ENCODE measurements around the gene MYMK.

The MYMK gene

DNA sequence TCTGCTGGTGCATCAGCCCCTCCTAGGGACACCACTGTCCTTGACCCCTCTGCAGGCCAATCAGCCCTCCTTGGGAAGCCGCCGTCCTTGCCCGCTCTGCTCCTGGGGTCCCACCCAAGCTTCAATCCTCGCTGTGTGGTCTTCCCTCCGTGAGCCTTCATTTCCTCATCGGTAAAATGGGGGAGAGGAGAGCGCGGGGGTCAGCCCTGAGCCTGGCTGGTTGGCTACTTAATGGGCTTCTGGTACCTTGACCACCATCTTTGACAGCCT lies 33.2 kb downstream of the MYMK start:
- Histone ChIP-seq H3K9me3 (ENCODE audit: insufficient read depth, low read length, severe bottlenecking) (no peaks in the 10 kb centered on the region), H3K27me3 (ENCODE audit: insufficient read depth, low read length, poor library complexity) (no peaks in the 10 kb centered on the region), H3K27ac (ENCODE audit: low read length) (no peak overlapping the region), H3K4me1 (ENCODE audit: insufficient read depth, low read length) (no peaks in the 10 kb centered on the region), H4K20me1 (ENCODE audit: insufficient read depth, low read length) (no peaks in the 10 kb centered on the region), H3K4me3 (ENCODE audit: low read depth in 1 of 2, low read length in 2 of 2) (no peak overlapping the region), H3K79me2 (ENCODE audit: insufficient read depth, low read length) (no peaks in the 10 kb centered on the region), H2AFZ (ENCODE audit: low read depth, low read length) (no peak overlapping the region), H3K4me2 (ENCODE audit: insufficient read depth, low read length) (no peak overlapping the region), H3K9ac (ENCODE audit: low read depth, low read length) (no peak overlapping the region), H3K36me3 (ENCODE audit: insufficient read depth, low read length) (no peaks in the 10 kb centered on the region)
- no peak for DNase-seq
- ATAC-seq (ENCODE audit: insufficient read depth, low read depth): no peak
- TF ChIP-seq EZH2 (IDR thresholded peaks at IDR 0.05; ENCODE audit: borderline replicate concordance, low read depth, low read length, severe bottlenecking): no peak
- TF ChIP-seq, protein P1, sequence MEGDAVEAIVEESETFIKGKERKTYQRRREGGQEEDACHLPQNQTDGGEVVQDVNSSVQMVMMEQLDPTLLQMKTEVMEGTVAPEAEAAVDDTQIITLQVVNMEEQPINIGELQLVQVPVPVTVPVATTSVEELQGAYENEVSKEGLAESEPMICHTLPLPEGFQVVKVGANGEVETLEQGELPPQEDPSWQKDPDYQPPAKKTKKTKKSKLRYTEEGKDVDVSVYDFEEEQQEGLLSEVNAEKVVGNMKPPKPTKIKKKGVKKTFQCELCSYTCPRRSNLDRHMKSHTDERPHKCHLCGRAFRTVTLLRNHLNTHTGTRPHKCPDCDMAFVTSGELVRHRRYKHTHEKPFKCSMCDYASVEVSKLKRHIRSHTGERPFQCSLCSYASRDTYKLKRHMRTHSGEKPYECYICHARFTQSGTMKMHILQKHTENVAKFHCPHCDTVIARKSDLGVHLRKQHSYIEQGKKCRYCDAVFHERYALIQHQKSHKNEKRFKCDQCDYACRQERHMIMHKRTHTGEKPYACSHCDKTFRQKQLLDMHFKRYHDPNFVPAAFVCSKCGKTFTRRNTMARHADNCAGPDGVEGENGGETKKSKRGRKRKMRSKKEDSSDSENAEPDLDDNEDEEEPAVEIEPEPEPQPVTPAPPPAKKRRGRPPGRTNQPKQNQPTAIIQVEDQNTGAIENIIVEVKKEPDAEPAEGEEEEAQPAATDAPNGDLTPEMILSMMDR (IDR thresholded peaks at IDR 0.05; ENCODE audit: borderline replicate concordance, extremely low read depth, low read length, poor library complexity, severe bottlenecking): no peak

DNA sequence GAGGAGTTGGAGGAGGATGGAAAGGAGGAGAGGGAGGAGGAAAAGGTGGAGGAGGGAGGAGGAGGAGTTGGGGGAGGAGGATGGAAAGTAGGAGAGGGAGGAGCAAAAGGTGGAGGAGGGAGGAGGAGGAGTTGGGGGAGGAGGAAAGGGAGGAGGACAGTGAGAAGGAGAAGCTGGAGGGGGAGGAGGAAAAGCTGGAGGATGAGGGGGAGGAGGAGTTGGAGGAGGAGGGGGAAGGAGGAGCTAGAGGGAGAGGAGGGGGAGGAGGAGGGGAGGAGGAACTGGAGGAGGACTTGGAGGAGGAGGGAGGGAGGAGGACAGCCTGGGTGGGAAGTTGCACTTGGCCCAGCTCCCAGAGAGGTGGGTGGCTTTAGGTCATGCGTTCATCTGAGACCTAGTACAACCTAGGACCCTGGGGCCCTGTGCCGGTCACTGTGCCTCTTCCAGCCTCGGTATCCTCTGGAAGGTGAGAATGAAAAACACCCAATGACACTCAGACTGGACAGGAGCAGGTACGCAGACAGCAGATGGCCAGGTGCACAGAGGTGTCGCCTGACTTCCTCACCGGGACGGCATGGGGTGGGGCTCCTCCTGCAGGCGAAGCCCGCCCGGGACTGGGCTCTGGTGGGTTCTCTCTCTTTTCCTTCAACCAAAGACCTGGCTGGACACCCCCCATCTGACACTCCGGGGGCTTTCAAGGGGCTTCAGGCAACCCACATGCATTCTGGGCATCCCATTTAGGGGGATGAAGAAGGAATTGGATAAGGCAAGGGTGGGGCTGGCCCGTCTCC lies 33.7 kb downstream of the MYMK start:
- no peak overlapping the region for H3K4me2 ChIP-seq (ENCODE audit: insufficient read depth, low read length)
- DNase-seq: no peak
- no peak overlapping the region for H2AFZ ChIP-seq (ENCODE audit: low read depth, low read length)
- H3K9me3 ChIP-seq (ENCODE audit: insufficient read depth, low read length, severe bottlenecking): no peaks in the 10 kb centered on the region
- no peaks in the 10 kb centered on the region for H3K36me3 ChIP-seq (ENCODE audit: insufficient read depth, low read length)
- no peaks in the 10 kb centered on the region for H3K27me3 ChIP-seq (ENCODE audit: insufficient read depth, low read length, poor library complexity)
- H3K4me3 ChIP-seq (ENCODE audit: low read depth in 1 of 2, low read length in 2 of 2): no peak overlapping the region
- no peaks in the 10 kb centered on the region for H4K20me1 ChIP-seq (ENCODE audit: insufficient read depth, low read length)
- H3K79me2 ChIP-seq (ENCODE audit: insufficient read depth, low read length): no peaks in the 10 kb centered on the region
- H3K4me1 ChIP-seq (ENCODE audit: insufficient read depth, low read length): peaks cover 2% of the 10 kb centered on the region
- H3K27ac ChIP-seq (ENCODE audit: low read length): no peak overlapping the region
- no peak overlapping the region for H3K9ac ChIP-seq (ENCODE audit: low read depth, low read length)
- ATAC-seq (ENCODE audit: insufficient read depth, low read depth): no peak
- TF ChIP-seq, protein P1 (IDR thresholded peaks at IDR 0.05; ENCODE audit: borderline replicate concordance, extremely low read depth, low read length, poor library complexity, severe bottlenecking): no peak
- TF ChIP-seq EZH2 (IDR thresholded peaks at IDR 0.05; ENCODE audit: borderline replicate concordance, low read depth, low read length, severe bottlenecking): no peak

DNA sequence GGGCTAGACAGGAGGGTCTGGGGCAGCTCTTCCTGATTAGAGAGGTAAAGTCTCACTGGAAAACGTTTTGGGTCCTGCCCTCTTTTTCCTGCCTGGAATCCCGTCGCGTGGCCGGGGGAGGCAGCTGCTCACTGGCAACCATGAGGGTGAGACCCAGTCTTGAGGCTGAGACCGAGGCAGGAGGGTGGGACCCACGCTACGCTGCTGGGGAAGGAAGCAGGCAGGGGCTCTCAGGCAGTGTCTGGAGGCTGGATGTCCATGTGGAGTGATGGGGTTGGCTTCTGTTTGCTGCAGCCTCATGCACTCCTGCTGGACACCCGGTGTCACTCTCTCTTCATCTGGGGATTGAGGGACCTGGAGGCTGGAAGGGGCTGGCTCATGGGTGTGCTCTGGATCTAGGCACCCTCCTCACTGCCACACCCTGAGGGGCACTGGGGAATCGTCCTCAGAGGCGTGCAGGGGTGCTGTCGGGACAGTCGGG lies 34.5 kb downstream of the MYMK start:
- H3K9ac ChIP-seq (ENCODE audit: low read depth, low read length): no peak overlapping the region
- H3K9me3 ChIP-seq (ENCODE audit: insufficient read depth, low read length, severe bottlenecking): no peaks in the 10 kb centered on the region
- H3K79me2 ChIP-seq (ENCODE audit: insufficient read depth, low read length): no peaks in the 10 kb centered on the region
- peaks cover 7% of the 10 kb centered on the region for H3K4me1 ChIP-seq (ENCODE audit: insufficient read depth, low read length)
- no peaks in the 10 kb centered on the region for H3K36me3 ChIP-seq (ENCODE audit: insufficient read depth, low read length)
- H3K27ac ChIP-seq (ENCODE audit: low read length): no peak overlapping the region
- ATAC-seq (ENCODE audit: insufficient read depth, low read depth) (no peak), DNase-seq (no peak)
- no peak for TF ChIP-seq EZH2 (IDR thresholded peaks at IDR 0.05; ENCODE audit: borderline replicate concordance, low read depth, low read length, severe bottlenecking)
- TF ChIP-seq, protein P1 (IDR thresholded peaks at IDR 0.05; ENCODE audit: borderline replicate concordance, extremely low read depth, low read length, poor library complexity, severe bottlenecking): no peak
- H3K4me2 ChIP-seq (ENCODE audit: insufficient read depth, low read length): no peak overlapping the region
- no peaks in the 10 kb centered on the region for H3K27me3 ChIP-seq (ENCODE audit: insufficient read depth, low read length, poor library complexity)
- no peaks in the 10 kb centered on the region for H4K20me1 ChIP-seq (ENCODE audit: insufficient read depth, low read length)
- H2AFZ ChIP-seq (ENCODE audit: low read depth, low read length): no peak overlapping the region
- H3K4me3 ChIP-seq (ENCODE audit: low read depth in 1 of 2, low read length in 2 of 2): no peak overlapping the region

All from DND-41 (cell line).